Activated CD4-positive, alpha-beta T cell treated with anti-CD3 and anti-CD28 coated beads, Interleukin-2, amount 50 U/mL, for 1 hour (primary cell): ENCODE data around the gene RAB6D.
"Not testable (repeated sequence)": the region's sequence is repeated elsewhere in the genome, so short reads cannot be mapped to it uniquely, and the experiment has no call there.

ENCODE experiments used
- DNase-seq: peaks from one replicate; pipeline ENCODE4 v3.0.0-alpha.2; 2020

RAB6D gene

DNA sequence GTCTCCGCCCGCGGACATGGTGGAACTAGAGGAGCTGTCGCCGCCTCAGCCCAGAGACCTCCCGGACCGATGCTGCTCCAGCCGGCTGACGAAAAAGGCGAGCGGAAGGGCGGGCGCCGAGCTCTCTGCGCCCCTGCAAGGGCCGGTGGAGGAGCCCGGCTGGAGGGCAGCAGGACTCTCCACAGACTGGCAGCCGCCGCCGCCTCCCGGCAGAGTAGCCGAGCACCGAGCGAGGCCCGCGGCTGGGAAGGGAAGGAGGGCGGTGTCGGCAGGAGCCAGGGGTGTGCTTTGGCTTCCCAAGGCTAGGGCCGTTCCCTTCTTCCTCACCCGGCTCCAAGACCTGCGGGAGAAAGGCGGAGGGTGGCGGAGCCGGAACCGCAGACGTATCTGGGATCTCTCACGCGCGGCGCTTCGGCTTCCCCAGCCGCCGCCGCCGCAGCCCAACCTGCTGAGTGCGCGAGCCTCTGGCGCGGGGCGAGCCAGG, at the start of gene RAB6D:
Gene RAB6D, minus strand, starts transcription at position 466 of the 484 bp plus-strand sequence. Its CDS starts 448 bp downstream, at position 18.
- not testable (repeated sequence) for DNase-seq

DNA sequence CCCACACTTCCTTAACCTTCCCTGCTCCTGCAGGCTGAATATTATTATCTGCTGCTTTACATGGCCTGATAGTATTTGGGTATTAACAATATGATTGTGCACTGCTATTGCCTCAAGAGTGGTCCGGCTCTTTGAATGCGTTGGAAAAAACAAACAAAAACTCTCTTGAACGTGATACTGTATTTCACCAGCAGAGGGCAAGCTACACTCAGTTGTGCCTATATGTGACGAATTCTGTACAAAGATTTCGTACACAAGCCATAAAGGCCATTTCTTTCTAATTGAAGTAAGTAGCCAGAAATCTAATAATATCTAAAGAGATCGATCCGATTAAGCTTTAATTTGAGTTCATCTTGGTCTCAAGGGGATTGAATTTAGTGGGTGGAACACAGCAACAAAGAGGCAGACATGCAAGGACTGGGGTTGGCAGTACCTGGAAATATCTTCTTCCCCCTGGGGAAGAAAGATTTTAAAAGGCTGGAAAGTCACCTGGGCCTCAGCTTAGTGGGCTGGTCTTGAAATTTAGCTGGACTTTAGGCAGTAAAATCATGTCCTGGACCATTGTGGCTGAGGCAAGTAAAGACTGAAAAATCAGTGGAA, 49.3 kb upstream of the RAB6D start:
- no peak for DNase-seq

DNA sequence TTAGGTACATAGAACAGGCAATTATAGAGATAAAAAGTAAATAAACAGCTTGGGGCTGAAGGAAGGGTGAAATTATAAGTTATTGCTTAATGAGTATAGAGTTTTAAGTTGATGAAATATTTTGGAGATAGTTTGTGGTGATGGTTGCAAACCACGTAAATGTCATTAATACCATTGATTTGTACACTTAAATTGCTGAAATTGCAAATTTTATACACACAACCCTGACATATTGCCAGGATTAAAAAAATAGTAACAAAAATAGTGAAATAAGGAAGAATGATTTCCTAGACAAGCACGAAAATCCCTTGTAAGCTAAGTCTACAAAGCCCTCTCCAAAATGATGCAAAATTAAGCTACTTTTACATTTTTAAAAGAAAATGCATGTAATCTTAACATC, 46.2 kb upstream of the RAB6D start:
- DNase-seq = no peak

GRCh38 chr2:131408778-131409177, 44.8 kb upstream of the RAB6D start:
- no peak for DNase-seq

DNA sequence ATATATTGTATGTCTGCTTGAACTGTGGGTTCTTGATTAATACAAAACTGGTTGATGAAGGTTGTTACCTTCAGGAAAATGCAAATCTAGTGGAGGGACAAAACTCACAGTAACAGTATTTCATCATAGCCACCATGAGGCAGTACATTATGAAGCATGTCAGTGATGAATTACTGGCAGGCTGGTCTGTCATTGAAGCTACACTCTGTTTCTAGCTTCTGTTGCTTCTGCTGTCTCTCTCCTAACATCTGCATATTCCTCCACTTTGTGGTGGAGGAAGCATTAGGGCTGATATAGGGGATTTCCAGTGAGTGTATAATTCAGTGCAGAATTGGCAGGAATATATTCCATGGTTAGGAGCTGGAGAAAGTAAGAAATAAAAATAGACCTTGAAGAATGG, 44.2 kb upstream of the RAB6D start:
- DNase-seq = no peak

DNA sequence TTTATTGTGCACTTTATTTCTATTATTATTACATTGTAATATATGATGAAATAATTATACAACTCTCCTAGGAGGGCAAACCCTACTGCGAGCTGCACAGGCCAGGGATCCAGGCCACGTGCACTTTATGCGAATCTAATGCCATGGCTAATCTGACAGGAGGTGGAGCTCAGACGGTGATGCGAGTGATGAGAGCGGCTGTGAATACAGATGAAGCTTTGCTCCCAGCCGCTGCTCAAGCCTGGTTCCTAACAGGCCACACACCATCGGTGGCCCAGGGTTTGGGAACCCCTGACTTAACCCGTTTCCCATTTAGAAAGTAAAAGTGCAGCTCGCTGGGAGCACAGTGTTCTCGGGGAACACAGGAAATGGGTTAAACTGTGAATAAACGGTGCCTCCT, 40.8 kb upstream of the RAB6D start:
- no peak for DNase-seq

DNA sequence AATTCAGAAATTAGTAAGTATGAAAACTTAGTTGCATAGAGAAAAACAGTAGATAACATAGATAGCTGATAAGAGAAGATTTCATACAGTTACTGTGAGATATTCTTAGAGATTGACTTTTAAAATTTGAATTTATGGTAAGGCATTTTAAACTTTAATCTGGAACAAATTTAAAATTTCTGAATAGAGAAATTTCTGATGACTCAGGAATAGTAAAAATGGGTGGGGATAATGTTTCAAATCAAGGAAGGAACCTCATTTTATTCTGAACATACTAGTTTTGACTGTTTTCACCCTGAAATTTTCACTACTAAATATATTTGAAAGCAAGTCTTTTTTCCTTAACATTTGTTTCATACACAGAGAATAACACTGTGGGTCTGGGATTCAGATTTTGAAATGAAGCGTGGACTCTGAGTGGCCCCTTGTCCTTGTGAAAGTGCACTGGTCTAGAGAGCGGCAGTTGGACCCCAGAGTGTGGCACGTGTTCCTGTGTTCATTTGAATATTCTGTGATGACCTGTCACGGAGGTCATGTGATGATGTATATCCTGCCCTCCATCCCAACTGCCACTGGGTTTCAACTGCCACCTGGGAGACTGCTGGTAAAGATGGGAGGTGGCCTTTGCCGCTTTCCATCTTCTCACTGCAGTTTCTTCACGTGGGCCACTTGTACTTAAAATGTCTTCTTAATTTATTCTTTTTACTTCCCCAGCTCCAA, 38.5 kb upstream of the RAB6D start:
- DNase-seq = no peak

DNA sequence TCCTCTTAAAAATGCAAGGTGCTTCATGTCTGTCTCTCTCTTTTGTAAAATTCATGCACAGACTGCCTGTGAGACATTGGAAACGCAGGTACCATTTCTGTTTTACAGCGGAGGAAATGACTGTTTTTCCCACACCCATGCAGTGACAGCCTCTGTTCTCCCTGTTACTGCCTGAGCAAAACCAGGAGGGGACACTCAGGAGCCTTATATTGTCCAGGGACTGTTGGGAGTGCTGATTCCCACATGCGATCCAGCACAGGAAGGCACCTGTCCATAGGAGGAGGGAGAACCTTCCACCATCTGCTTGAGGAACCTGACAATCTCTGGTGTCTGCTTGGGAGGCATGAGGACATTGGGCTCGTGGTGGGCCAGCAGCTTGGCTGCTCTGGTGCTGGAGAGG, 36.9 kb upstream of the RAB6D start:
- no peak for DNase-seq

DNA sequence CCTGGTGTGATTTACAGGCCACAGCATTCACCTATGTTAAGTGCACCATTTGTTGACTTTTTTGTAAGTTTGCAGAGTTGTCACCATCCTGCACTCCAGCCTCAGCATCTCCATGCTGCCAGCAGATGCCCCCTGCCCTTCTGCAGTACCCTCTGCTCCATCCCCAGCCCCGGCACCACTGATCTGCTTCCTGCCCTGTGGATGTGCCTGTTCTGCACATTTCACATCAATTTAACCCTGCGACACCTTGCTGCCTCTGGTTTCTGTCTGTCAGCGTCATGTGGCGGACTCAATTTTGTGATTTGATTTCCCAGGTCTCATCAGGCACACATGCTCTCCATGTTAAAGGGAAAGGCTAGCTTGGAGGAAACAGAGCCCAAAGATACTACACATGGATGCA, 36.5 kb upstream of the RAB6D start:
- not testable (repeated sequence) for DNase-seq

- DNase-seq = not testable (repeated sequence)
Measured at GRCh38 chr2:131396209-131396608, 32.2 kb upstream of the RAB6D start.

- DNase-seq = not testable (repeated sequence)
Measured at GRCh38 chr2:131395024-131395645, 31.2 kb upstream of the RAB6D start.

DNA sequence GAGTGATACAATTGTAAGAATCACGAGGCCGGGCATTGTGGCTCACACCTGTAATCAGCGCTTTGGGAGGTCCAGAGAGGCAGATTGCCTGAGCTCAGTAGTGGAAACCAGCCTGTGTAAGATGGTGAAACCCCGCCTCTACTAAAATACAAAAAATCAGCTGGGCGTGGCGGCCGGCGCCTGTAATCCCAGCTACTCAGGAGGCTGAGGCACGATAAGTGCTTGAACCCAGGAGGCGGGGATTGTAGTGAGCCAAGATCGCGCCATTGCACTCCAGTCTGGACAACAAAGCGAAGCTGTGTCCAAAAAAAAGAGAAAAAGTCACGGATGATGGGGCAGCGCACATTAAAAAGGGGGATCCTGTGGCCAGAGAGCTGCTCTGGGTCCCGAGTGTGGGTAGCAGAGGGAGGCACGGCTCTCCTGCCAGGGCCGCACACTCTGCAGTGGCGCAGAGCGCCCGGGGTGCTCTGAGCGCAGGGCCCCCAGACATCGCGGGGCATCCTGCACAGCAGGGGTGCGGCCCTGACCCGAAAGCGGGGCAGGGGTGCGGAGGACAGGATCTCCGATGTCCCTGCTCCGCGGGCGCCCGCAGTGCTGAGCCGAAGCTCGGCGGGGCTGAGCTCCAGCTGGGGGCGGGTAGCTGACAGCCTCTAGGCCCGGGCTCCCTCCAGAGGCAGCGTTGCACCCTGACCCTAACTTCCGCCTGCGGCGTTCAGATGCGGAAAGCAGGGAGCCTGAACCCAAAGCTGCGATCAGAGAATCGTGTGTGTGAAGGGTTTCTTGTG, 30.4 kb upstream of the RAB6D start:
- no peak for DNase-seq

DNA sequence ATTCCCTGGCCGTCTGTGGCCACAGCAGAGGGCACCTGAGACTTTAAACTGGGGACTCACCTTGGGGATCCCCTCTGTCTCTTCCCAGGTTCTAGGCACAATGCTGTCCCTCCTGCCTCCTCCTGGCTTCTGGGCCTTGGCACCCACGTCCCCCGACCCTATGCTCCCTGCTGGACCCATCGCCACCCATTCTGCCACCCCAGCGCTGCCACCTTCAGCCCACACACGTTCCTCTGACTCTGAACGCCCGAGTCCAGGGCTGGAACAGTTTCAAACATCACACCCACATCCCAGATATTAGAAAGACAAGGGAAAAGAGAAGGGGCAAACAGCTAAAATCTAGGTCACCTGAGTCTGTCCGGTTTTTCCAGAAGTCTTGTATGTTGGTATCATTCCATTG, 28.0 kb upstream of the RAB6D start:
- DNase-seq = not testable (repeated sequence)

GRCh38 chr2:131391471-131391870, 27.5 kb upstream of the RAB6D start:
- DNase-seq = not testable (repeated sequence)

DNA sequence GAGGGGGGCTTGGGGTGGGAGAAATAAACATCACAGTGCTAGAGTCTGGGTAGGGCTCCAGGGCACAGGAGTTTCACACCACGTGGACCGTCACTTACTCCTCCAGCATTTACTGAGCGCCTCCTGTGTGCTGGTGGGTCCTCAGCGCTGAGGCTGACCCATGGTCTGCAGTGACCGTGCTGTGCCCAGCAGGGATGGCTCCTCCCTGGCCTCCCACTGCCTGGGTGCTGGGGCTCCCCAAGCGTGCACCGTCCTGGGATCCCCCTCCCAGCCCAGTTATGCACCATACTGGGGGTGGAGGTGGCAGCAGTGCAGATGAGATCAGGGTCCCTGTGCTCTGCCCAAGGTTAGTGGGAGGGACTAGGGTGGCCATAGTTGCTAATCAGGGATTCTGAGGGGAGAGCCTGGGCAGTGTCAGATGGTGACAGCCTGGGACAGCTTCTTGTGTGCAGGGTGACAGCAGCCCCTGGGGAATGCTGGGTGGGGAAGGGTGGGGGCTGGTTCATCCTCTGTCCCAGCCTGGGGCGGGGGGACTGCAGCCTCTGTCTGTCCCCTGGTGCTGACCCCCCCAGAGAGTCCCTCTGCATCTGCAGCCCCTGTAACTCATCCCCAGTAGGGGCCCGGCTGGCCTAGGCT, 26.6 kb upstream of the RAB6D start:
- not testable (repeated sequence) for DNase-seq

DNA sequence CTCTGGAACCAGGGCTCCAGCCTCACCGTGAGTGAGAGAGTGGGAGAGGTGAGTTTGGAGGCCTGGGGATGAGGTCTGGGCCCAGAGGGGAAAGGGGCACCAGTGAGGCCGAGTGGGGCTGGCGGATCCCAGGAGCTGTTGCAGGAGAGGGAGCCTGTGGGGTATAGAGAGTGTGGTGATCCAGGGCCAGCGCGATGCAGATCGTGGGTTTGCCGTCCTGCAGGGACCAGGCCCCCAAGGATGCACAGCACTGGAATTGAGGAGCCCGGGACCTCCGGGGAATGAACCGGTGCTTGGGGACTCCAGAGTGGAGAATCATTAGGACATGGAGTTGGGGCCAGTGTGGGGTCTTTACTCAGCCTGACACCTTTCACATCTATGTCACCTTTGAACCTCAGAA, 25.7 kb upstream of the RAB6D start:
- DNase-seq = no peak

DNA sequence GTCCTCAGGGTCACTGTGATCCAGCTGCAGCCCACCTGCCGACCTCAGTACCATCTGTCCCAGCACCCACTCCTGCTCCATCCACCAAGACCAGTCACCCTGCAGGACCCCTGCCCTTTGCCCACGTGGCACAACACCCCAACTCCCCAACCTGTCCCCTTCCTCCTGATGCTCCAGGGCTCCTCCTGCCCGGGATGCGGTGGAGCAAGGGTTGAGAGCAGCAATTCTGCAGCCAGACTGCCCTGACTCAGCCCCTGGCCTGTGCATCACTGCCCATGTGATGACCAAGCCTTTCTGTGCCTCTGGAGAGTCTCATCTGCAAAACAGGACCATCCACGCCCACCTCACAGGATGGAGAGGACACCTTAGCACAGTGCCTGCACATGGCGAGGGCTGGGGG, 24.9 kb upstream of the RAB6D start:
- not testable (repeated sequence) for DNase-seq

GRCh38 chr2:131373111-131373510, 9.1 kb upstream of the RAB6D start:
- not testable (repeated sequence) for DNase-seq

DNA sequence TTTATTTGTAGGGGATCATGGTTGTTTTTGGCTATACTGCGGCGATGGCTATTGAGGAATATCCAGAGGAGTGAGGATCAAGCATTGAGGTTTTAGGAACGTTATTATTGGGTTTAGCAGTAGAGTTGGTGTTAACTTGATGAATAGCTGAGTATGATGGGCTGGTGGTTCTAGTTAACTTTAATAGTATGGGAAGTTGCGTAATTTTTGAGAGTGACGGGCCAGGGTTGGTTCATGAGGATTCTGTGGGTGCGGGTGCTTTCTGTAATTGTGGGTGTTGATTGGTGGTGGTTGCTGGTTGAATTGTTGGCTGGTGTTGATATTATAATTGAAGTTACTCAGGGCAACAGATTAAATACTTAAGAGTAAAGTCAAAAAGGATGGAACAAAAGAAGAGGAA, 6.0 kb upstream of the RAB6D start:
- no peak for DNase-seq

DNA sequence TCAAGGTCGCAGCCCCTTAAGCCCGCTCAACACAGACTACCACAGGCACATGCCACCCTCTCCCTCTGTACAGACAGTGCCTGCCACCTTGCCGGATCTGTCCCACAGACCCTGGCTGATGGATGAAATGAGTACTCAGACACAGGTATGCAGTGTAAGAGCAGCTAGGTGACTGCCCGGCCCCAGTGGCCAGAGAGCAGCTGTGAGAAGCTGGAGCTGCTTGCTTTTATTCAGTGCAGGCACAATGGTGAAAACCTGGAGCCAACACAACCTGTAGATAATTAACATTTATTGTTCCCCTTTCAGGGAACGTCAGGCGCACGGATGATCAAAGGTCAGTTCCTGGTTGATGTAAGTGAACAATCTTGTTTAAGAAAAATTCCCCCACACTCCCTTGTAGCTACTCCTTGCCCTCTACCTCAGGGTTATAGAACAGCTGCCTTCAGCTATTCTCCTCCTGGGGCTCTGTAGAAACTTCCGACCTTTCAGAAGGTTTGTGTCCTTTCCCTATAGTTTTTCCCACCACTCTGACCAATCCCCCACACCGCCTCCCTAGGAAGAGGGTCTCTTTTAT, 4.6 kb upstream of the RAB6D start:
- not testable (repeated sequence) for DNase-seq

DNA sequence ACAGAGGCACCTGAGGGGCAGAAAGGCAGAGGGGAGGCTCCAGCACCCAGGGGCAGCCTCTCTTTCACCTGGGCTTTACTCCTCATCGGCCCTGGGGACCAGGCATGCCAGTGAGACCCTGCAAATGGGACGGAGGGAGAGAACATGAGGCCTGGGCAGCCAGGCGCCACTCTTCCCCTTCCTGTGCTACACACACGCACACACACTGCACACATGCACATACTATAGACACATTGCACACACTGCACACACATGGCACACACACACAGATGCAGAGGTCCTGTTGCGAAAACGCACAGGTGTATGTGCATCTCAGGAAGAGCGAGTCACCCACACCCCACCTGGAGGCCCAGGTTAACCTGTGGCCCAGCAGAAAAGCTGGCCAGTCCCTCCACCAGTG, 3.4 kb upstream of the RAB6D start:
- DNase-seq = no peak

DNA sequence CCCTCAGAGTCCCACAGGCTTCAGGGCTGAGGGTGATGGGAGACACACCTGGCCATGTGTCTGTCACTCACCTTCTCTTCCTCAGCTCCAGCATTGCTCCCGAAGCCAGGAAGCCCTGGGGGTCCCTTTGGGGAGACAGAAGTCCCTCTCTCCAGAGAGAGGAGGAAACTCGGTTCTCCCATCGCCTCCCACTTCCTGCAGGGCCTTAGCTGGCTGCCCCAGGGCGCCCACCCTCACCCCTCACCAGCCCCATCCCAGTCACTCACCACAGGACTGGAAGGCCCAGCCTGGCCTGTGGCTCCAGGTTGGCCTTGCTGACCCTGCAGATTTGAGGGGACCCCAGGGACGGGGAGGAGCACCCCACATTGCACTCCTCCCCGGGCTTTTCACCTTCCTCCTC, 2.7 kb upstream of the RAB6D start:
- no peak for DNase-seq
